ENCODE results near the gene ACSM2B.
"Not testable (repeated sequence)": the region's sequence is repeated elsewhere in the genome, so short reads cannot be mapped to it uniquely, and the experiment has no call there.

DNA sequence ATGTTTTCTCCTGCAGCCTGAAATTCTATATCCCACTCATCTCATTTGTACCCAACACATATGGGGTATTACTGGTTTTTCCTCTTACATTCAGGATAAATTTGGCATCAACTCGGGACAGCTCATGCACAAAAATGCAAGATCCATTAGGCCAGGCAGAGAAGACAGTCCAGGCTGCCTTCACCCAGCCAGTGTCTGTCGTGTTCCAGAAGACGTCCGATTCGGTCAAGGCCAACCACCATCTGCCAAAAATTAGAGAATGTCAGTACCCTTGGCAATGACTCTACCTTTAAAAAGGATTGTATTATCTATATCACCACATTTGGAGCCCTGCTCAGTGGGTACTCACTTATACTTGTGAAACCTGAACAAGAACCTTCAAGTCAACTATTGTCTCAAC, 23.3 kb upstream of the ACSM2B start:
- not testable (repeated sequence) for TF ChIP-seq POLR2A (IDR thresholded peaks at IDR 0.05)
- TF ChIP-seq, protein P1, sequence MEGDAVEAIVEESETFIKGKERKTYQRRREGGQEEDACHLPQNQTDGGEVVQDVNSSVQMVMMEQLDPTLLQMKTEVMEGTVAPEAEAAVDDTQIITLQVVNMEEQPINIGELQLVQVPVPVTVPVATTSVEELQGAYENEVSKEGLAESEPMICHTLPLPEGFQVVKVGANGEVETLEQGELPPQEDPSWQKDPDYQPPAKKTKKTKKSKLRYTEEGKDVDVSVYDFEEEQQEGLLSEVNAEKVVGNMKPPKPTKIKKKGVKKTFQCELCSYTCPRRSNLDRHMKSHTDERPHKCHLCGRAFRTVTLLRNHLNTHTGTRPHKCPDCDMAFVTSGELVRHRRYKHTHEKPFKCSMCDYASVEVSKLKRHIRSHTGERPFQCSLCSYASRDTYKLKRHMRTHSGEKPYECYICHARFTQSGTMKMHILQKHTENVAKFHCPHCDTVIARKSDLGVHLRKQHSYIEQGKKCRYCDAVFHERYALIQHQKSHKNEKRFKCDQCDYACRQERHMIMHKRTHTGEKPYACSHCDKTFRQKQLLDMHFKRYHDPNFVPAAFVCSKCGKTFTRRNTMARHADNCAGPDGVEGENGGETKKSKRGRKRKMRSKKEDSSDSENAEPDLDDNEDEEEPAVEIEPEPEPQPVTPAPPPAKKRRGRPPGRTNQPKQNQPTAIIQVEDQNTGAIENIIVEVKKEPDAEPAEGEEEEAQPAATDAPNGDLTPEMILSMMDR (IDR thresholded peaks at IDR 0.05) = not testable (repeated sequence)
